ENCODE data around the gene CRY2. TPM values are rescaled to one million over a fixed set of nuclear protein-coding genes. Genes with fewer than 3 reads are reported as not detected.

Gene CRY2
- total RNA-seq, 1 donor from 2014 or later: 33.8 TPM

- H3K36me3 Mint-ChIP-seq: no peaks in the 10 kb centered on the region
- peaks cover 44% of the 10 kb centered on the region for H3K27me3 Mint-ChIP-seq (ENCODE audit: low read depth)
- TF ChIP-seq CTCF (IDR thresholded peaks at IDR 0.05; ENCODE audit: unreplicated experiment): no peak
- H3K27ac Mint-ChIP-seq: no peak overlapping the region
- no peak overlapping the region for H3K4me3 Mint-ChIP-seq
- no peak for DNase-seq (ENCODE audit: low spot score in 2 of 2, unreplicated experiment in 2 of 2)
- H3K4me1 Mint-ChIP-seq: peaks cover 3% of the 10 kb centered on the region
- no peaks in the 10 kb centered on the region for H3K9me3 Mint-ChIP-seq
These were observed 42.7 kb downstream of the CRY2 start for GRCh38 chr11:45889966-45890365.

- TF ChIP-seq CTCF (IDR thresholded peaks at IDR 0.05; ENCODE audit: unreplicated experiment): no peak
- no peak overlapping the region for H3K4me3 Mint-ChIP-seq
- H3K36me3 Mint-ChIP-seq: no peaks in the 10 kb centered on the region
- H3K27me3 Mint-ChIP-seq (ENCODE audit: low read depth): peaks cover 39% of the 10 kb centered on the region
- no peak overlapping the region for H3K27ac Mint-ChIP-seq
- DNase-seq (ENCODE audit: low spot score in 2 of 2, unreplicated experiment in 2 of 2): no peak
- H3K4me1 Mint-ChIP-seq: no peaks in the 10 kb centered on the region
- no peaks in the 10 kb centered on the region for H3K9me3 Mint-ChIP-seq
These were observed 43.7 kb downstream of the CRY2 start for GRCh38 chr11:45890886-45891550.

- Mint-ChIP-seq H3K36me3 (no peaks in the 10 kb centered on the region), H3K27ac (no peak overlapping the region), H3K9me3 (no peaks in the 10 kb centered on the region), H3K27me3 (ENCODE audit: low read depth) (peaks cover 21% of the 10 kb centered on the region), H3K4me1 (peaks cover 4% of the 10 kb centered on the region), H3K4me3 (no peak overlapping the region)
- TF ChIP-seq CTCF (IDR thresholded peaks at IDR 0.05; ENCODE audit: unreplicated experiment): no peak
- no peak for DNase-seq (ENCODE audit: low spot score in 2 of 2, unreplicated experiment in 2 of 2)
These were observed 45.6 kb downstream of the CRY2 start for GRCh38 chr11:45892856-45893255.

- Mint-ChIP-seq H3K27me3 (ENCODE audit: low read depth) (peaks cover 12% of the 10 kb centered on the region), H3K9me3 (no peaks in the 10 kb centered on the region), H3K36me3 (no peaks in the 10 kb centered on the region), H3K4me1 (peaks cover 4% of the 10 kb centered on the region), H3K4me3 (no peak overlapping the region), H3K27ac (no peak overlapping the region)
- no peak for DNase-seq (ENCODE audit: low spot score in 2 of 2, unreplicated experiment in 2 of 2)
- TF ChIP-seq CTCF (IDR thresholded peaks at IDR 0.05; ENCODE audit: unreplicated experiment): no peak
These were observed 47.4 kb downstream of the CRY2 start for GRCh38 chr11:45894555-45895247.

- DNase-seq (ENCODE audit: low spot score in 2 of 2, unreplicated experiment in 2 of 2): no peak
- H3K27ac Mint-ChIP-seq: no peak overlapping the region
- H3K36me3 Mint-ChIP-seq: no peaks in the 10 kb centered on the region
- H3K27me3 Mint-ChIP-seq (ENCODE audit: low read depth): peaks cover 6% of the 10 kb centered on the region
- H3K4me3 Mint-ChIP-seq: no peak overlapping the region
- H3K9me3 Mint-ChIP-seq: no peaks in the 10 kb centered on the region
- no peak for TF ChIP-seq CTCF (IDR thresholded peaks at IDR 0.05; ENCODE audit: unreplicated experiment)
- peaks cover 7% of the 10 kb centered on the region for H3K4me1 Mint-ChIP-seq
These were observed 48.4 kb downstream of the CRY2 start for GRCh38 chr11:45895553-45896259.
